Measurements from ENCODE around the gene DPRX. TPM values are rescaled to one million over a fixed set of nuclear protein-coding genes. Genes with fewer than 3 reads are reported as not detected.

The DPRX gene
- total RNA-seq, 1 donor from 2014 or later: not detected

GRCh38 chr19:53621885-53622740 is 9.7 kb upstream of the DPRX start:
- Histone ChIP-seq H3K4me3 (ENCODE audit: insufficient read depth, low read depth, low read length) (no peak overlapping the region), H3K79me2 (ENCODE audit: insufficient read depth, low read length) (no peaks in the 10 kb centered on the region), H3K27me3 (ENCODE audit: insufficient read depth, low read length) (no peaks in the 10 kb centered on the region), H3K9ac (ENCODE audit: low read length) (no peak overlapping the region), H3K27ac (ENCODE audit: low read depth, low read length) (no peak overlapping the region), H2AFZ (ENCODE audit: low read depth, low read length) (no peak overlapping the region), H4K20me1 (ENCODE audit: insufficient read depth, low read length) (no peaks in the 10 kb centered on the region), H3K9me3 (ENCODE audit: insufficient read depth, low read depth, low read length) (peaks cover 9% of the 10 kb centered on the region), H3K4me1 (ENCODE audit: insufficient read depth, low read length) (no peaks in the 10 kb centered on the region), H3K4me2 (ENCODE audit: low read length) (no peak overlapping the region), H3K36me3 (ENCODE audit: insufficient read depth, low read length) (no peaks in the 10 kb centered on the region)
- no peak for FAIRE-seq
- Mint-ChIP-seq H3K4me3 (ENCODE audit: unreplicated experiment) (no peak overlapping the region), H3K27ac (ENCODE audit: unreplicated experiment) (peak overlapping the region; percentile 36), H3K27me3 (ENCODE audit: low read depth, unreplicated experiment) (no peaks in the 10 kb centered on the region), H3K36me3 (ENCODE audit: low read depth, unreplicated experiment) (no peaks in the 10 kb centered on the region), H3K4me1 (ENCODE audit: low read depth, unreplicated experiment) (peaks cover 4% of the 10 kb centered on the region), H3K9me3 (ENCODE audit: unreplicated experiment) (no peaks in the 10 kb centered on the region)
- no peak for TF ChIP-seq EZH2 (IDR thresholded peaks at IDR 0.05; ENCODE audit: insufficient read depth, low read length)
- no peak for TF ChIP-seq CTCF (IDR thresholded peaks at IDR 0.05; ENCODE audit: insufficient read depth, low read depth, low read length)
- no peak for DNase-seq (ENCODE audit: low read depth)

GRCh38 chr19:53624771-53625545 is 6.8 kb upstream of the DPRX start:
- H3K27me3 Mint-ChIP-seq (ENCODE audit: low read depth, unreplicated experiment): no peaks in the 10 kb centered on the region
- H3K4me3 Mint-ChIP-seq (ENCODE audit: unreplicated experiment): no peak overlapping the region
- H3K36me3 ChIP-seq (ENCODE audit: insufficient read depth, low read length): no peaks in the 10 kb centered on the region
- H2AFZ ChIP-seq (ENCODE audit: low read depth, low read length): no peak overlapping the region
- no peak overlapping the region for H3K9ac ChIP-seq (ENCODE audit: low read length)
- no peaks in the 10 kb centered on the region for H4K20me1 ChIP-seq (ENCODE audit: insufficient read depth, low read length)
- no peak overlapping the region for H3K4me3 ChIP-seq (ENCODE audit: insufficient read depth, low read depth, low read length)
- no peak overlapping the region for H3K4me2 ChIP-seq (ENCODE audit: low read length)
- no peak overlapping the region for H3K27ac ChIP-seq (ENCODE audit: low read depth, low read length)
- H3K79me2 ChIP-seq (ENCODE audit: insufficient read depth, low read length): no peaks in the 10 kb centered on the region
- peaks cover 4% of the 10 kb centered on the region for H3K4me1 Mint-ChIP-seq (ENCODE audit: low read depth, unreplicated experiment)
- peaks cover 10% of the 10 kb centered on the region for H3K9me3 ChIP-seq (ENCODE audit: insufficient read depth, low read depth, low read length)
- H3K27me3 ChIP-seq (ENCODE audit: insufficient read depth, low read length): no peaks in the 10 kb centered on the region
- no peaks in the 10 kb centered on the region for H3K9me3 Mint-ChIP-seq (ENCODE audit: unreplicated experiment)
- DNase-seq (ENCODE audit: low read depth): no peak
- no peak for FAIRE-seq
- TF ChIP-seq CTCF (IDR thresholded peaks at IDR 0.05; ENCODE audit: insufficient read depth, low read depth, low read length): no peak
- no peak for TF ChIP-seq EZH2 (IDR thresholded peaks at IDR 0.05; ENCODE audit: insufficient read depth, low read length)
- no peaks in the 10 kb centered on the region for H3K36me3 Mint-ChIP-seq (ENCODE audit: low read depth, unreplicated experiment)
- no peak overlapping the region for H3K27ac Mint-ChIP-seq (ENCODE audit: unreplicated experiment)
- H3K4me1 ChIP-seq (ENCODE audit: insufficient read depth, low read length): no peaks in the 10 kb centered on the region

Data from astrocyte (in vitro differentiated cells and primary cell).